GM19438 (cell line): Measurements from ENCODE around the gene NPLOC4.
A peak's percentile ranks its signal among the peaks of the same experiment; 100 is the strongest.

ENCODE experiments used
- ATAC-seq: cut with Tn5 transposase; IDR thresholded peaks from one replicate; pipeline ENCODE4 v1.9.1; 2021; ENCODE audit warnings: low read depth; ENCODE audit not compliant: unreplicated experiment

Gene NPLOC4

GRCh38 chr17:81665205-81666091, 28.5 kb upstream of the NPLOC4 start:
- peak; percentile 3 for ATAC-seq

- ATAC-seq, result no peak
Observed at GRCh38 chr17:81664051-81664470, 27.1 kb upstream of the NPLOC4 start.

- no peak for ATAC-seq
Observed at GRCh38 chr17:81662002-81662401, 25.1 kb upstream of the NPLOC4 start.

GRCh38 chr17:81660441-81660840, 23.5 kb upstream of the NPLOC4 start:
- ATAC-seq, result no peak

- ATAC-seq, result no peak
Observed at GRCh38 chr17:81659038-81659437, 22.1 kb upstream of the NPLOC4 start.

- no peak for ATAC-seq
Observed at GRCh38 chr17:81656835-81657234, 19.9 kb upstream of the NPLOC4 start.

- no peak for ATAC-seq
Observed at GRCh38 chr17:81656118-81656743, 19.3 kb upstream of the NPLOC4 start, which contains the start of gene PDE6G. TSS of gene PDE6G (minus strand) at chr17:81656542. CDS start at chr17:81653305, 3,237 bp downstream.

GRCh38 chr17:81655378-81656117, 18.6 kb upstream of the NPLOC4 start:
- no peak for ATAC-seq

- no peak for ATAC-seq
Observed at GRCh38 chr17:81652906-81653771, 16.2 kb upstream of the NPLOC4 start.

GRCh38 chr17:81651692-81652091, 14.8 kb upstream of the NPLOC4 start:
- ATAC-seq, result no peak

GRCh38 chr17:81650951-81651350, 14.0 kb upstream of the NPLOC4 start:
- no peak for ATAC-seq

GRCh38 chr17:81648707-81649085, 11.8 kb upstream of the NPLOC4 start:
- no peak for ATAC-seq

- ATAC-seq, result no peak
Observed at GRCh38 chr17:81648013-81648706, 11.2 kb upstream of the NPLOC4 start.

- no peak for ATAC-seq
Observed at GRCh38 chr17:81647640-81648012, 10.7 kb upstream of the NPLOC4 start.

- ATAC-seq, result no peak
Observed at GRCh38 chr17:81646869-81647600, 10.1 kb upstream of the NPLOC4 start.

GRCh38 chr17:81644976-81645952, 8.4 kb upstream of the NPLOC4 start:
- no peak for ATAC-seq

- ATAC-seq, result no peak
Observed at GRCh38 chr17:81644496-81644895, 7.6 kb upstream of the NPLOC4 start.
